Stimulated activated CD8-positive, alpha-beta memory T cell treated with anti-CD3 and anti-CD28 coated beads, Interleukin-12 subunit alpha, Interleukin-12 subunit beta, amount 100 ng/mL, for 4 hours (primary cell): ENCODE data around the gene NMBR.
"Not testable (repeated sequence)": the region's sequence is repeated elsewhere in the genome, so short reads cannot be mapped to it uniquely, and the experiment has no call there.

Source experiments
- DNase-seq: peaks from one replicate; pipeline ENCODE4 v3.0.0-alpha.2; 2020; ENCODE audit warnings: low read depth

The NMBR gene

GRCh38 chr6:142058551-142059290, 88.2 kb downstream of the NMBR start:
- no peak for DNase-seq

GRCh38 chr6:142055219-142055618, 91.7 kb downstream of the NMBR start:
- DNase-seq = no peak

GRCh38 chr6:142051404-142051803, 95.5 kb downstream of the NMBR start:
- no peak for DNase-seq

GRCh38 chr6:142048593-142048980, 98.3 kb downstream of the NMBR start:
- DNase-seq = no peak

GRCh38 chr6:142047934-142048592, 98.9 kb downstream of the NMBR start:
- DNase-seq = no peak

- DNase-seq = no peak
Measured at GRCh38 chr6:142045380-142046278, 101.3 kb downstream of the NMBR start.

- no peak for DNase-seq
Measured at GRCh38 chr6:142035890-142036289, 111.0 kb downstream of the NMBR start.

- no peak for DNase-seq
Measured at GRCh38 chr6:142031035-142031434, 115.9 kb downstream of the NMBR start.

GRCh38 chr6:142030115-142030619, 116.8 kb downstream of the NMBR start:
- DNase-seq = no peak

GRCh38 chr6:142028527-142028926, 118.4 kb downstream of the NMBR start:
- no peak for DNase-seq

GRCh38 chr6:142027804-142028203, 119.1 kb downstream of the NMBR start:
- DNase-seq = not testable (repeated sequence)

- DNase-seq = no peak
Measured at GRCh38 chr6:142027074-142027473, 119.8 kb downstream of the NMBR start.

- no peak for DNase-seq
Measured at GRCh38 chr6:142026471-142026870, 120.5 kb downstream of the NMBR start.
